Gastrocnemius medialis (tissue), 4 donors: ENCODE data around the gene TDRD15.

Experiments
- CTCF ChIP-seq, 5 experiments: fragments of 450-650 bp in 3 of 5; fragments of 200-600 bp in 2 of 5; sonication (generic) in 2 of 5; IDR thresholded peaks in 4 of 5; conservative IDR thresholded peaks in 1 of 5; 1 replicate in 4 of 5; 2 replicates in 1 of 5; pipeline ENCODE4 v1.5.1; 2016 to 2019; ENCODE audit warnings: antibody characterized with exemption in 5 of 5, mild to moderate bottlenecking in 3 of 5, moderate library complexity in 3 of 5
- POLR2A ChIP-seq, 2 donors: fragments of 450-650 bp; IDR thresholded peaks; one replicate each; pipeline ENCODE4 v1.6.1; 2017; ENCODE audit warnings: antibody characterized with exemption in 2 of 2, mild to moderate bottlenecking in 2 of 2, moderate library complexity in 2 of 2

GRCh38 chr2:21135585-21135984 is 11.8 kb downstream of the TDRD15 start:
- TF ChIP-seq CTCF (IDR thresholded peaks at IDR 0.05 in 4 of 5, conservative IDR thresholded peaks at IDR 0.05 in 1 of 5) (no peak), POLR2A (IDR thresholded peaks at IDR 0.05) (no peak)
